NB4 (cell line): ENCODE results near the gene PHOX2B.

Experiments
- DNase-seq: peaks from one replicate; pipeline ENCODE4 v3.0.0; 2010; ENCODE audit warnings: low read depth
- H3K4me3 ChIP-seq: one replicate; pipeline ENCODE4 v1.5.1; 2011; ENCODE audit warnings: mild to moderate bottlenecking, low read depth, low read length, moderate library complexity
- MAX ChIP-seq: IDR thresholded peaks from 2 replicates; pipeline ENCODE4 v1.6.1; 2011; ENCODE audit warnings: low read depth, low read length
- MYC ChIP-seq: IDR thresholded peaks from 2 replicates; pipeline ENCODE4 v1.6.1; 2011; ENCODE audit warnings: low read depth, low read length
- POLR2A ChIP-seq: IDR thresholded peaks from 2 replicates; pipeline ENCODE4 v1.6.1; 2011; ENCODE audit warnings: mild to moderate bottlenecking; ENCODE audit not compliant: insufficient read length; ENCODE audit errors: extremely low read depth
- TF ChIP-seq, protein P1 (sequence below): IDR thresholded peaks from one replicate; pipeline ENCODE4 v1.5.1; 2012; ENCODE audit warnings: low read depth, low read length

The PHOX2B gene

GRCh38 chr4:41758884-41759283 is 10.4 kb upstream of the PHOX2B start:
- H3K4me3 ChIP-seq: no peak overlapping the region
- no peak for DNase-seq
- TF ChIP-seq, protein P1, sequence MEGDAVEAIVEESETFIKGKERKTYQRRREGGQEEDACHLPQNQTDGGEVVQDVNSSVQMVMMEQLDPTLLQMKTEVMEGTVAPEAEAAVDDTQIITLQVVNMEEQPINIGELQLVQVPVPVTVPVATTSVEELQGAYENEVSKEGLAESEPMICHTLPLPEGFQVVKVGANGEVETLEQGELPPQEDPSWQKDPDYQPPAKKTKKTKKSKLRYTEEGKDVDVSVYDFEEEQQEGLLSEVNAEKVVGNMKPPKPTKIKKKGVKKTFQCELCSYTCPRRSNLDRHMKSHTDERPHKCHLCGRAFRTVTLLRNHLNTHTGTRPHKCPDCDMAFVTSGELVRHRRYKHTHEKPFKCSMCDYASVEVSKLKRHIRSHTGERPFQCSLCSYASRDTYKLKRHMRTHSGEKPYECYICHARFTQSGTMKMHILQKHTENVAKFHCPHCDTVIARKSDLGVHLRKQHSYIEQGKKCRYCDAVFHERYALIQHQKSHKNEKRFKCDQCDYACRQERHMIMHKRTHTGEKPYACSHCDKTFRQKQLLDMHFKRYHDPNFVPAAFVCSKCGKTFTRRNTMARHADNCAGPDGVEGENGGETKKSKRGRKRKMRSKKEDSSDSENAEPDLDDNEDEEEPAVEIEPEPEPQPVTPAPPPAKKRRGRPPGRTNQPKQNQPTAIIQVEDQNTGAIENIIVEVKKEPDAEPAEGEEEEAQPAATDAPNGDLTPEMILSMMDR: no peak
- TF ChIP-seq MYC (no peak), MAX (no peak), POLR2A (no peak)

- no peak for DNase-seq
- H3K4me3 ChIP-seq: no peak overlapping the region
- TF ChIP-seq MAX (no peak), MYC (no peak), POLR2A (no peak)
- TF ChIP-seq, protein P1: no peak
Measured at GRCh38 chr4:41757521-41758156, 9.1 kb upstream of the PHOX2B start.

- H3K4me3 ChIP-seq: no peak overlapping the region
- TF ChIP-seq MAX (no peak), POLR2A (no peak), MYC (no peak)
- TF ChIP-seq, protein P1: no peak
- DNase-seq: no peak
Measured at GRCh38 chr4:41753942-41754341, 5.4 kb upstream of the PHOX2B start.

DNA sequence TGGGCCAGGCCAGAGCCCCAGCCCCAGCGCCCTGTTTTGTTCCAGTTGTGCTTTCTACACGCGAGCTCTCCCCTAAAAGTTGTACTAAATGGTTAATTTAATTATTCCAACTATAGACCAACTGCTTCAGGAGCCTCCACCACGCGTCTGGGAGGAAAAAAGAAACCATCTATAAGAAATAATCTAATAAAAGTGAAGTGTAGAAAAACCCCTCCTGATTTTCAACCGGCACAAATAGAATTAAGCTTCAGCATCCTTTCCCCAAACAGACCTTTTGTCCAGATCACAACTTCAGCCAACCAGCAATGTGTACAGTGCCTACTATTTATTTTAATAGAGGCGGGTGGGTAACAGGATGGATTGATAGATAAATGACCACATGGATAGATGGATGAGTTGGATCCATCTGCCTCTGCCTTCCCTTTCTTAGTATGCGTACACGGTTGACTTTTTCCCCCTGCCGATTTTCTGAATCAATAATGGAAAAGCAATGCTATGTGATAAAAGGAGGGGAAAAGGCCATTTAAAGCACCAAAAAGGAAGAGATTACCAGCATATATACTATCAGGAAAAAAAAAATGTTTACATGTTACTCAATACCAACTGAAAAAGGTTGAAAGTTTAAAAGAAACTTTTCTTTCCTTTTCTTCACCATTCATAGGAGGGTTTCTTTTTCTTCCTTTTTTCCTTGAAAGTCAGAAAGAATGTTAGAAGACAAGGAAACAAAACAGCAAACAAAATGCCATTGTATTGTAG is 3.7 kb upstream of the PHOX2B start:
- TF ChIP-seq, protein P1: no peak
- TF ChIP-seq POLR2A (no peak), MAX (no peak), MYC (no peak)
- H3K4me3 ChIP-seq: no peak overlapping the region

DNA sequence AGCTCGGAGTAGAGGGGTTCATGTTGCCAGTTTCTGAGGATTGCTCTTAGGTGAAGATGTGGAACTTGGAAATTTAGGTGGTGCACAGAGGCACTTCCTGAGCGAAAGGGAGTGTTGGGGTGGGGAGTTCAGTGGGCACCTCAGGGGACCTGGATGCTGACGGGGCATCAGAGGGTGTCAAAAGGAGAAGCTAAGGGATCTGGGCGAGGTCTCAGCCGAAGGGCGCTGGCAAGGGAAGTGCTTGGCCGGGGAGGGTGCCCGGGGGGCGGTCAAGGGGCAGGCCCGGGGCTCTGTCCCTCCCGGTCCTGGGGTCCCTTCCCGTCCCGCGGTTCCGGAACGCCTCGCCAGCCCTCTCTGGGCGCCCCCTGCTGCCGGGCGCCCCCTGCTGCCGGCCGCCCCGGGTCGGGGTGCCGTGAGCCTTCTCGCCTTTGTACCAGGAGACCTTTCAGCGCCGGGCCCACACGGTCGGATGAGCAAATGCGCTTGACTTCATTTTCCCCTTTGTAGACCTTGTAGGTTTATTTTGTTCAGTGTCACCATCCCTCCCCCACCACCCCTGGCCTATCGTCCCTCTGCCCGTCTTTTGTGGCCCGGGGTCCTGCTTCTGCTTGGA is 3.0 kb upstream of the PHOX2B start:
- DNase-seq: no peak
- no peak overlapping the region for H3K4me3 ChIP-seq
- TF ChIP-seq MYC (no peak), MAX (no peak), POLR2A (no peak)
- TF ChIP-seq, protein P1: no peak

More for the DNA sequence above, 3.7 kb upstream of the PHOX2B start:
- DNase-seq: no peak
